NOMO-1 treated with dmso at 0.1 percent for 144 hours (cell line): ENCODE data around the gene RHOF.
"Not testable (repeated sequence)": the region's sequence is repeated elsewhere in the genome, so short reads cannot be mapped to it uniquely, and the experiment has no call there.

ENCODE experiments used
- DNase-seq: peaks from one replicate; lab custom pipeline; 2025; ENCODE audit not compliant: unreplicated experiment; lab: John Stamatoyannopoulos, UW

Gene RHOF

DNA sequence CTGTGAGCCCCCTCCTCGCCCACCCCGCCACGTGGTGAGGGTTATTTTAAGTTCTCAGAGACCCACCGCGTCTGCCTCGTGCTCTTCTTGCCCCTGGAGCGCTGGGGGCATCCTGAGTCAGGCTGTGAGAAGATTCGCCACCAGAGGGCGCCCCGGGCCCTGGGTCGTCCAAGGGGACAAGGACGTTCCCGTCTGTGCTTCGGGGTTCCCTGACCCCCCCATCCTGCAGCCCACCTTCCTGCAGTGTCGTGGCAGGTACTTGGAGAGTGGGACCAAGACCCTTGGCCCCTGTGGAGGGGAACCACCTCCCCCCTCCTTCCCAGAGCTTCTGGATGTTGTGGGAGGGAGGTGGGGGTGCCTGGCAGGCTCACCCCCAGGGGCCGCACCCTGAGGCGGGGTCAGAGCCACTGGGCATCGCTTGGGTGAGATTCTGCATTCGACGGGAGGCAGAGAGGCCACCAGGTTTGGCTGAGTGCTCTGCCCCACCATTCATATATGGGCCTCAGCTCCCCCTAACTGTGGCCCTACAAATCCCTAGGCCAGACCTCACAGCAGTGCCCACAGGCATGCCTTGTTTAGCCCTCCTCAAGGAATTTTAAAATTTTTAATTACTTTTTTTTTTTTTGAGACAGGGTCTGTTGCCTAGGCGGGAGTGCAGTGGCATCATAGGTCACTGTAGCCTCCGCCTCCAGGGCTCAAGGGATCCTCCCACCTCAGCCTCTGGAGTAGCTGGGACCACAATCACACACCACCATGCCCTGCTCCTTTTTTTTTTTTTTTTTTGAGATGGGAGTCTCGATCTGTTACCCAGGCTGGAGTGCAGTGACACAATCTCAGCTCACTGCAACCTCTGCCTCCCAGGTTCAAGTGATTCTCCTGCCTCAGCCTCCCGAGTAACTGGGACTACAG, 17.0 kb downstream of the RHOF start:
- DNase-seq, result peak; percentile 18

DNA sequence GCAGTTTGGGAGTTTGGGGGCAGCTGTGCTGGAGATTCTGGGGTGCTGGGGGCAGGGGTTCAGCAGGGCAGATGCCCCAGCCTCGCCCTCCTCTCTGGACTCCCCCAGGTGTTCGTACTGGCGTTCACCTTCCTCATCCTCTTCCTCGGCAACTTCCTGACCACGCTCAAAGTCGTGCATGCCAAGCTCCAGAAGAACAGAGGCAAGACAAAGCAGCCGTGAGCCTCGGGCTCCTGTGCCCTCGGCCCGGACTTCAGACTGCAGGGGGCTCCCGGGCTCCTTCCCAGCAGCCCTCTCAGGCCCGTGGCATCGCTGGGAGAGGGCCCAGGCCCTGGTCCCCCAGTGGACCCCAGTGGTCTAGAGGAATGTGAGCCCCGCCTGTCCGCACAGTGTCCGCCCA, 18.0 kb downstream of the RHOF start:
- no peak for DNase-seq

DNA sequence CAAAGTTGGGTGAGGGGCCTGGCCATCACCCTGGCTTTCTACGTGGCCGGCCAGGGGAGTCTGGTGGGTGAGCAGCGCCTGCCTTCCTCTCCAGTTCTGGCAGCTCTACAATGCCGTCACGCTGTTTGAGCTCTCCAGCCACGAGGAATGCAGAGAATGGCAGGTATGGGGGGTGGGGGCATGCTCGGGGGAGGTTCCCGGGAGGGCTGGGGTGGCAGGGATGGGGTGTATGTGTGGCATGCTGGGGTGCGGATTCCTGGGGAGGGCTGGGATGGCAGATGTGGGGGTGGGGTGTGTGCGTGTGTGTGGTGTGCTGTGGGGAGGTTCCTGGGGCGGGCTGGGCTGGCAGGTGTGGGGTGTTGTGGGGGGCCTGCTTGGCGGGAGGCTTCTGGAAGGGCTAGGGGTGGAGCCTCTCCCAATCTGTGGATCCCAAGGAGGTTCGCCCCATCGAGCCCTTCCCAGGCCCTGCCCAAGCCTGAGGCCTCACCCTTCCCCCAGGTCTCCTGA, 18.5 kb downstream of the RHOF start:
- DNase-seq, result no peak

DNA sequence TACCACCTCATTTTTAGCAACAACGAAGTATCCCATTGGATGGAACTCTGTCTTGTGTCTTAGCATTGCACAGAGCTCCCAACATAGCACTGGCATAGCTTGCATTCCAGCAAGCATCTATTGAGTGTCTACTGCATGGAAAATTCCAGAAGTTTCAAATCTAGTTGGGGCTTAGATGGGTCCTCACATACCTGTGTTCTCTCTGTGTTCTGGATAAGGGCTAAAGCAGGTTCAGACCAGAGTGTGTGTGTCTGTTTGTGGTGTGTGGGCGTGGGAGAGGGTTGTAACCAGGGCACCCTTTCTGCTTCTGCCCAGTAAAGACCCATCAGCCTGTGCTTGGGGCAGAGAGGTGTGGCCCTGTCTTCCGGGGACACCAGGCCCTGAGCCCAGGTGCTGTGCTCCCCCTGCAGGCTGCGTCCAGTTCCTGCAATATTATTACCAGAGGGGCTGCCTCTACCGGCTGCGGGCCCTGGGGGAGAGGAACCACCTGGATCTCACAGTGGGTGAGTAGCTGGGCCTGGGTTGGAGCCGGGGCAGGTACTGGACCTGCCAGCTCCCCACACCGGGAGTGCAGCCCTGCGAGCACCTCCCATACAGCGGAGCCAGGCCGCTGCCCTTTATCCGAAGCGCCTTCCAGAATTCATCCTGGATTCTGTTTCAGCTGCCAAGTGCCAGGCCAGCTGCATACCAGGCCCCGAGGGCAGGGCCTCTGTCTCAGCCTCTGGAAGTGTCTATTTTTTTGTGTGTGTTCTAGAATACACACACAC, 20.3 kb downstream of the RHOF start:
- peak; percentile 23 for DNase-seq

DNA sequence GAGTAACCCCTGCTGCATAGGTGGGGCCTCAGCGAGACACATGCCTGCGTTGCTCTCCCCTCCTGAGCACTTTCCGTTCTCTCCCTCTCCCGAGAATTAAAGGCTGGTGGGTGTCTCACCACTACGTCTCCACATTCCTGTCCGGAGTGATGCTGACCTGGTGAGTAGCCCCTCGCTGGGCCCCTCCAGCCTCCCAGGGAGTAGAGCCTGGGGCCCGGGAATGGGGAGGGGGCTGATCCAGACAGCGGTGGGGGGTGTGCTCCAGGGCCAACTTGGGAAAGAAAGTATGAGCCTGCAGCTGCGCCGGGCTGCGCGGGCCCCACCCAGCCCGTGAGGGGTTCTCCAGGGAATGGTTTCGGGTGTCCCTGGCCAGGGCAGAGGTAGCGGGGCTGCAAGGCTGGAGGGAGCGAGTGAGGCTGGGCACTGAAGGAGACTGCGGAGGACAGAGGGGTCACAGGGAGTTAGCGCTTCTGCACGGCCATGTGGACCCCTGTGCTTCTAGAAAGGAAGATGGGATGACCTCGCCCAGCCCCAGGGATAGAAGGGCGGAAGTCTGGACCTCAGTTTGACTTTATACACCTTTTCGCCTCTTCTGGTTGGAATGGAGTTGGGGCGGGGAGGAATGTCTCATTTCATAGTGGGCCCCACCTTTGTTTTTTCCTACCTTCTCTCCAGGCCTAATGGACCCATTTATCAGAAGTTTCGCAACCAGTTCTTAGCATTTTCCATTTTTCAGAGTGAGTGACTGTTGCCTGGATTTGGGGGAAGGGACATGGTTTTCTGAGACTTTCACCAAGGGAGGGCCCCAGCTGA, 22.5 kb downstream of the RHOF start:
- no peak for DNase-seq

DNA sequence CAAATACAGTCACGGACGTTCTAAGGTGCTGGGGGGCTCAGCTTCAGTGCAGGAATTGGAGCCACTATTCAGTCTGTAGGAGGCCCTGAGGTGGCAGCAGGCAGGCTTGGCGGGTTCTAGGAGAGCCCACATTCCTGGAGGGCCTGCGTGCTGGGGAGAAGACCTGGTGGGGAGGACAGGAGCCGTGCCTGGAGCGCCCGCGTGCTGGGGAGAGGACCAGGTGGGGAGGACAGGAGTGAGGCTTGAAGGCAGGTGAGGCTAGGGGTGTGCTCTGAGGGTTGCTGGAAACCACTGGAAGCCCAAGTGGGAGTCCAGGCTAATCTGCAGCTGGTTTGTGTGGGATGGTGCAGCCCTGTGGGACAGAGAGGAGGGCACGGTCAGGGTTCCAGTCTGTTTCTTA, 23.1 kb downstream of the RHOF start:
- no peak for DNase-seq

DNA sequence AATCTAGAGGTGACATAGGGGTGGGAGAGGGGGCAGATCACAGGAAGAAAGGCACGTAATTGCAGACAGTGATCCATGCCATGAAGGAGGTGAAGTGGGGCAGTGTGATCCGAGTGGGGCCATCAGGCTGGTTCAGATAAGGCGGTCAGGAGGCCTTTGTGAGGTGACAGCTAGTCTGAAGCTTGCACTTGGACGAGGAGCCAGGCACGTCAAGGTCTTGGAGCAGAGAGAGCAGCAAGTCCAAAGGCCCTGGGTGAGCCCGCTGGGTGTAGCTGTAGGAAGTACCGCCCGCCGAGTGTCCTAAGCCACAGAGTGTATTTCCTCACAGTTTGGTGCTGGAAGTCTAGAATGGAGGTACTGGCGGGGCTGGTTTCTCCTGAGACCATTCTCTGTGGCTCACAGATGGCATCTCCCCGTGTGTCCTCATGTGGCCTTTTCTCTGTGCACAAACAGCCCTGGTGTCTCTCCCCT, 23.6 kb downstream of the RHOF start:
- no peak for DNase-seq

DNA sequence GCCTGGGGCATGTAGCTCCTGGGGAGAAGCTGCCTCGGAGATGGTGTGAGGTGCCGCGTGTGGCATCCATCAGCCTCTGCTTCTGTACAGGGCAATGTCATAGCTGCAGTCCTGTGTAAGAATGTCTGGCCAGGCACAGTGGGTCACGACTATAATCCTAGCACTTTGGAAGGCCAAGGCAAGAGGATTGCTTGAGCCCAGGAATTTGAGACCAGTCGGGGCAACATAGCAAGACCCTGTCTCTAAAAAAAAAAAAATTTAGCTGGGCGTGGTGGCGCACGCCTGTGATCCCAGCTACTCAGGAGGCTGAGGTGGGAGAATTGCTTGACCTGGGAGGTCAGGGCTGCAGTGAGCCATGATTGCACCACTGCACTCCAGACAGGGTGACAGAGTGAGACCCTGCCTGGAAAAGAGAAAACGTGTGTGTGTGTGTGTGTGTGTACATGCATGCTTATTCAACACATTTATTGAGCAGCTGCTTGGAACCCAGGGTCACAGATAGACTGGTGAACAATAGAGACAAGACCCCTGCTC, 24.1 kb downstream of the RHOF start:
- DNase-seq, result no peak

DNA sequence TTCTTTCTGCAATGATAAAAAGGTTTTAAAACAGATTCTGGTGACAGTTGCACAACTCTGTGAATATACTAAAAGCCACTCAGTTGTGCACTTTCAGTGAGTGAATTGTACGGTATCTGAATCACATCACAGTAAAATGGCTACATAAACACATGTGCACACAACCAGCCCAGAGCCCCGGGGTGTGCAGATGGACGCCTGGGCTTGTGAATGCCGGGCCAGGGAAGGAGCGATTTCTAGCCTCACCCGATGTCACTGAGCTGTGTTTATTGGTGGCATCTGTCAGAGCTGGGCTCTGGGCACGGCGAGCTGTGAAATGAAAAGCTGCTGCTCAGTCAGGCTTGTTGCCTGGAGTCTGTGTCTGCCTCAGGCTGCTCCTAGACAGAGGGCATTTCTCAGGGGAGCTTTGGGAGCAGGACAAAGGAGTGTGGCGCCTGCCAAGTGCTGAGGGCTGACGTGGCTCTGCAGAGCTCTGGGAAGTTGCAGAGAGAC, 25.9 kb downstream of the RHOF start:
- no peak for DNase-seq

DNA sequence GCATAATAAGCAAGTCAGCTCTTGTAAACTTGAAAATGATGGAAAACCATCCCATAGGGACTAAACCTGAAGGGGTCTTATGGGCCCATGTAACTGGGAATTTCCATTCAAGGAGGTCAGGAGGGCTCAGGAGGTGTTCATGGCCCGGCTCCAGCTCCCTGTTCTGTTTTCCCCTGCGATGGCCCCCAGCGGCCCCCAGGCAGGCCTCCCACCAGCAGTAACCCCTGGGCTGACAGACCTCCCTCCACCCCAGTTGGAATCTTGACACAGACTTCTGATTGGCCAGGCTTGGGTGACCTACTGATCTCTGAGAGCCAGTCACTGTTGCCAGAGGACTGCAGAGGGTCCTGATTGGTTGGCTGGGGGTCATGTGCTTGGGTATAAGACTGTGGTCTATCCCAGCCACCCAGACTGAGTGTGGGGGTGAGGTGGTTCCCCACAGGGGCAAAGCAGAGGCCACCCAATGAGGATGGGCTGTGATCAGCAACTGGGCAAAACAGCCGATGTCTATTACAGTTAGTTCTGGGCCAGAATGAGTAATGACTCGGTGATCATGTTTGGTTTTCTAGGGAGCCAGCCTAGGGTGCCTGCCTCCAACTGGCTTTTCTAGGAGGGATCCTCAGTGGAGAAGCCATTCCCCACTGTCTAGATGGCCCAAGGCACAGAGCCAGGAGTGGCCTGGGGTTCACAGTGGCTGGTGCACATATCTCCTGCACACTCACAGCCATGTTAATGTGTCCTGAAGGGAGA, 27.0 kb downstream of the RHOF start:
- no peak for DNase-seq

DNA sequence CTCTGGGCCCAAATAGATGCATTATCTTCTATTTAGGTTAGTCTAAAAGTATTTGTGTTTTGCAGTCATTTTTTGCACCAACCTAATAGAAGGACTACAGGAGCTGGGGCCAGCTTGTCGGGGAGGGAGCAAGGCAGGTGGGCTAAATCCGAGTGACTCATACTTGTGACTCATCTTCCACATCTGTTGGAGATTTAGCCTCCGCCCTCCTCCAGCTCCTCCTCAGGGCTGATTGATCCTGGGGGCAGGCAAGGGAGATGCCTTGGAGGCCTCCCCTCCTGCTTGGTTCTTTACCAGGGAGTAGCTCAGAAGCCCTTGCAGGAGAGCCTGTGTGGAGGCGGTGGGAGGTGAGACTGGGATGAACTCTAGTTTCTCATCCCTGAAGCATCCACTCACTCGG, 27.9 kb downstream of the RHOF start:
- no peak for DNase-seq

DNA sequence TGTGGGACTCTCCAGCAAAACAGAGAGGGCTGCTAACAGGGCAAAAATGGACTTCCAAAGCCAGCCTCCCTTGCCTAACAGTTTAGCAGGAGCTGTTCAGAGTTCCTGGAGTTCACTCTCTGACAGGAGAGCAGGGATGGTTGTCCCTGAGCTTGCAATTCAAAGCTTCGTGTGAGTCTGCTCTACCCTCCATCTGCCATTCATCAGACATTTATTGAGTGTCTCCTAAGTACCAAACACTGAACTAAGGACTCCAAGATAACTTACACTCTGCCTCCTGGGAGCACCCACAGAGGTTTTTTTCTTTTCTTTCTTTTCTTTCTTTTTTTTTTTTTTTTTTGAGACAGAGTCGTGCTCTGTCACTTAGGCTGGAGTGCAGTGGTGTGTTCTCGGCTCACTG, 28.7 kb downstream of the RHOF start:
- DNase-seq, result no peak

DNA sequence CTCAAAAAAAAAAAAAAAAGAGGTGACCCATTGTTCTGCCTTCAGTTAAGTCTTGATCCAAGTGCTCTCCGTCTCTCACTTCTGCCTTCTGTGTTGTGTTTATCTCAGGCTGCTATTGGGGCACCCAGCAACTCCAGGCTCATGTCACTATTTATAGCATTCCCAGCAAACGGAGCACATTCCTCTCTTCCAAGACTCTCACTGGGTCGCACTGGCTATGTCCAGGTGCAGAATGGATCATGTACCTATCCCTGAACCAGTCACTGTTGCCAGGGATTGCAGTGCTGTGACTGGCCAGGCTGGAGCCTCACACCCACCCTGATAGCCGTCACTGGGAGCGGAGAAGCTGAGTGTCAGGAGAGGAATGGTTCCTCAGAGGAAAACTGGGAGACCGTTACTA, 31.2 kb downstream of the RHOF start:
- no peak for DNase-seq

DNA sequence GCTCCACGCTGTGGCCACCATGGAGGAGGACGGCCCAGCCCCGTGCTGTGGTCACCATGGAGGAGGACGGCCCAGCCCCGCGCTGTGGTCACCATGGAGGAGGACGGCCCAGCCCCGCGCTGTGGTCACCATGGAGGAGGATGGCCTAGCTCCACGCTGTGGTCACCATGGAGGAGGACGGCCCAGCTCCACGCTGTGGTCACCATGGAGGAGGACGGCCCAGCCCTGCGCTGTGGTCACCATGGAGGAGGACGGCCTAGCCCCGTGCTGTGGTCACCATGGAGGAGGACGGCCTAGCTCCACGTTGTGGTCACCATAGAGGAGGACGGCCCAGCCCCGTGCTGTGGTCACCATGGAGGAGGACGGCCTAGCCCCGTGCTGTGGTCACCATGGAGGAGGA, 35.0 kb downstream of the RHOF start:
- not testable (repeated sequence) for DNase-seq

DNA sequence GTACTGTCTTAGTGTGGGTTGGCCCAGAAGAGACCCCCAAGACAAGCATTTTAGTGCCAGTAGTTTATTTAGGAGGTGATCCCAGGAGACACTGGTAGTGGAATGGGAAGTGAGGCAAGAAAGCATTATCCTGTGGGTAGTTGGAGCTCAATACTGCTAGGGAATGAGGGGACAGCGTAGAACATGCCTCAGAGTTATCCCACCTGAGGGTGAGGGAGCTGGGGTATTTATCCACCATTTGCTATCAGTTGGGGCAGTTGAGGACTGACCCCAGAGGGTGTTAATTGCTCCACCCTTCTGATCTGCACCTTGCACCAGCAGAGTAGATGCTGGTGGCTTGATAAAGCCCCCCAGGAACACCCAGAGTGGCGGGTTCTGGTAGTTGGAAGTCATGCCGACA, 37.9 kb downstream of the RHOF start:
- DNase-seq, result no peak

DNA sequence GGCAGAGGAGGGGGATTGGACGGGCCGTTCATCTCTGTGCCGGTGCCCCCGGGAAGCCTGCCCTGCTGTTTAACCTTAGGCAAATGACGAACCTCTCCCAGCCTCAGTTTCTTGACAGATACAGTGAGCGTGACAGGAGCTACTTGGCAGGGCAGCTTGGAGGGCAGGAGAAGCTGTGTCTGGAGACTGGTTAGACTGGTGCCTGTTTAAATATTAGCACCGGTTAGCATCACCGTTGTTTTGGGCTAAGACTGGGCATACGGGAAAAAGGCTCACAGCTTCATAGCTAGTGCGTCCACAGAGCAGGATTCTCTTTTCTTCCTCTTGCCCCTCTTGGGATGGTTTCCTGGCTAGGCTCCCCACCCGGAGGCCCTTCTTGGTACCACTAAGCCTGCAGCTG, 38.7 kb downstream of the RHOF start:
- DNase-seq, result no peak

DNA sequence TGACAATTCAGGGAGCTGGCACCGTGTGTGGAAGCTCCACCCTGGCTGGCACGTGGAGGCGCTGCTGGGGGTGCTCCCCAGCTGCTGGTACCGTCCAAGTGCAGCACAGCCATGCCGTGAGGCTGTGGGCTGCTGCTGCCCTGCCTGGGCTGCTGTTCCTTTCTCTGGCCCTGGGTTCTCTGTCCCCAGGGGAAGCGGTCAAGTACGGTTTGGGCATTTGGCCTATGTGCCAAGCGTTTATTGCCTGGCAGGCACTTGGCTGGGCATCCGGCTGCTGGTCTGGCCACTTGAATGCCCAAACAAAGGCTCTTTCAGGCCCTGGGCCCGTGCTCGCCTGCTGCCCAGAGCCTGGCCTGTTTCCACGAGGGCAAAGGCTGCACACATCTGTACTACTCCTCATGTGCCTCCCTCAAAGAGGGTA, 39.6 kb downstream of the RHOF start:
- no peak for DNase-seq

DNA sequence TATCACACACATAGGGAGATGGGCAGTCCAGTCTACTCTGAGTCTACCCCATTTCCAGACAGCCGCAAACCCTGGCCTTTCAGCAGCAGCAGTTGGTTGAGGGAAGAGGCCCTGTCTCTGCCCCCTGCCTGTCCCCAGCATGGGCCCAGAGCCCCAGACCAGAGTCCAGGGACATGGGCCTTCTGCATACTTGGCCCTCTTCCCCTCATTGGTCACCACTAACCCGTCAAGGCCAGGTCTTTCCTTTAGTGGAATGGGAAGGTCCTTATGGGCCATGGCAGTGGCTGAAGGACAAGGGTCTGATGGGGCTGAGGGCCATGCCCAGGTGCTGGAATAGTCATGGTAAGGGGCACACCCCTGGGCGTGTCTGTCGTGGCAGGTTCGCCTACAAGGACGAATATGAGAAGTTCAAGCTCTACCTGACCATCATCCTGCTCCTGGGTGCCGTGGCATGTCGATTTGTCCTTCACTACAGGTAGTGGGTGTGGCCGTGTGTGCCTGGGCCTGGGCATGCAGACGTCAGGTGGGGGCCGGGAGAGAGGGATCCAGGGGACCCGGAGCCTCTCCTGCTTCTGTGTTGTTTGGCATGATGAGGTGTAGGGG, 41.6 kb downstream of the RHOF start:
- DNase-seq, result no peak

DNA sequence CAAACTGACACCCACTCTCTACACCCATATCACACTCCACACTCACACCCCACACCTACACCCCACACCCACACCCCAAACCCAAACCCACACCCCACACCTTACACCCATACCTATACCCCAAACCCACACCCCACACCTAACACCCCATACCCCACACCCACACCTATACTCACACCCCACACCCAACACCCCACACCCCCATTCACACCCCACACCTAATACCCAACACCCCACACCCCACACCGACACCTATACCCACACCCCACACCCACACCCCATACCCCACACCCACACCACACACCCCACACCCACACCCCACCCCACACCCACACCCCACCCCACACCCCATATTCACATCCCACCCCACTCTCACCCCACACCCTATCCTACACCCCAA, 42.5 kb downstream of the RHOF start:
- DNase-seq, result no peak

DNA sequence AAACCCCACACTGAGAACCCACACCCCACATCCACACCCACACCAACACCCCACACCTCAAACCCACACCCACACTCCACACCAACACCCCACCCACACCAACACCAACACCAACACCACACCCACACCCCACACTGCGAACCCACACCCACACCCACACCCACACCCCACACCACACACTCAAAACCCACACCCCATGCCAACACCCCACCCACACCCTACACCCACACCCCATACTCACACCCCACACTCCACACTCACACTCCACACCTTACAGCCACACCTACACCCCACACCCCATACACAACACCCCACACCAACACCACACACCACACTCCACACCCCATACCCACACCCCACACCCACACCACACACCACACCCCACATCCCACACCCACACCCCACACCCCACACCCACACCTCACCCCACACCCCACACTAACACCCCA, 43.0 kb downstream of the RHOF start:
- DNase-seq, result no peak
